GM19238 (cell line): ENCODE results near the gene SKA2.
"Not testable (repeated sequence)": the region's sequence is repeated elsewhere in the genome, so short reads cannot be mapped to it uniquely, and the experiment has no call there.

Experiments used
- DNase-seq: peaks from one replicate; pipeline ENCODE4 v3.0.0; 2011; ENCODE audit warnings: low spot score; ENCODE audit not compliant: insufficient read length

SKA2 gene

DNA sequence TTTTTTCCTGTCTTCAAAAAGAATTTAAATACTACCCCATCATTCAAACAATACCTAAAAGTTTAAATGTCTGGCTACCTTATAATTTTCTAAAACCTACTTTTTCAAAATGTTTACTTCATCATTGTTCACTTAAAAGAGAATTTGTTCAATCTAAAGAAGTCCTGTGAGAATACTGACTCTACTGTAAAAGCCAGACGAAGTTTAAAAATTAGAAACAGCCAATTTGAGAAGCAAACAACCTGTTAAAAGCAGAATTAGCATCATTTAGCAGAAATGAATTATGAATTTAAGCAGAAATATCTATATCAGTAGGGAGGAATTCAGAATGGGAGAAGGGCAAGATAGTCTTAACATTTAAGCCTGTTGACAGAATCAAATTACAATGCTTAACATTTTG, 2.1 kb downstream of the SKA2 start:
- DNase-seq, result no peak

DNA sequence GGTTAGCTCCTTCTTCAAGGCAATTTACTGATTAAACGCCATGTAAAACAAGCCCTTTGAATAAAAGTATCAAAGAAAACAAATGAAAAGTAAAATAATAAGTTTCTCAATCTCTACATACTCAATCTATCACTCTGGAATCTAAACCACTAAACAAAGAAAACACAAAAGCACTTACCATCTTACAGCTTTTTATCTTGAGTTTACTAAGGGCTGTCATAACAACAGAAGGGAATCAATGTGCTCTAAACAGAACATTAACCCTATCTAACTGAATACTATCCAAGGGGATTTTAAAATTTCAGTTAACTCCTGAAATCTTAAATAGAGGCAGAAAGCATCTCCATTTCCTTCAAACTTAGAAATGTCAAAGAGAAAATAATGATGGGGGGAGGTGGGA, 3.4 kb downstream of the SKA2 start:
- DNase-seq, result no peak

DNA sequence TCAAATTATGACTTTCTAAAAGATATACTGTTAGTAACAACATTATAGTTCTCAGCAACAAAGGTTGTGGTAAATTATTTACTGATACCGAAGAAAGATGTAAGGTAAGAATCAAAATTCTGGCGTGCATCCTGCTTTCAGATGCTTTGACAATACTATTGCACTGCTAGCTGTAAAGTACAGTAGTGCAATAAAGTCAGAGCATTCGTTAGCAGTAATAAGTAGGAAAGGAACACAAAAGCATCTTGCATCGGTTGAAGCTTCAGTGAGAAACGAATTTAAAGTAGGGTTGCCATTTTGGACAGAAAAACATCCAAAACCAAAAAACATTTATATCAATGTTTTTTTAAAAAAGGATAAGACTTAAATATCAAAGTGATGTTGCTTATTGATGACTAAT, 4.0 kb downstream of the SKA2 start:
- no peak for DNase-seq

DNA sequence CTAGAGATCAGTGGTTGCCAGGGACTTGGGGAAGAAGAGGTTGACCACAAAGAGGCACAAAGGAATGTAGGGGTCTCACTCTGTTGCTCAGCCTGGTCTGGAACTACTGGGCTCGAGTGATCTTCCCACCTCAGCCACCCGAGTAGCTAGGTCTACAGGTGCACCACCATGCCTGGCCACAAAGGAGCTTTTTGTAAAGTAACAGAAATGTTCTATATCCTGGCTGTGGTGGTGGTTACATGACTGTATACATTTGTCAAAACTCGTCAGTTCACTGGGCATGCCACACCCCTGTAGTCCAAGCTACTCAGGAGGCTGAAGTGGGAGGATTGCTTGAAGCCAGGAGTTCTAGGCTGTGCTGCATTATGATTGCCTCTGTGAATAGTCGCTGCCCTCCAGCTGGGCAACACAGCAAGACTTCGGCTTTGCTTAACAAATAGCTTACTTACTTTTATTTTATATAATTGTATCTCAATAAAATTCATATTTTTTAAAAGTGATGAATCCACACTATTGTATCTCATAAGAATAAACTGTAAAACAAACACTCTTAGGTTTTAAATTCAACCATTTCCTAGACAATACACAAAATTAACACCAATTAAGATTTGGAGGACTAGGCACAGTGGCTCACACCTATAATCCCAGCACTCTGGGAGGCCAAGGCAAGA, 5.0 kb downstream of the SKA2 start:
- DNase-seq, result no peak

DNA sequence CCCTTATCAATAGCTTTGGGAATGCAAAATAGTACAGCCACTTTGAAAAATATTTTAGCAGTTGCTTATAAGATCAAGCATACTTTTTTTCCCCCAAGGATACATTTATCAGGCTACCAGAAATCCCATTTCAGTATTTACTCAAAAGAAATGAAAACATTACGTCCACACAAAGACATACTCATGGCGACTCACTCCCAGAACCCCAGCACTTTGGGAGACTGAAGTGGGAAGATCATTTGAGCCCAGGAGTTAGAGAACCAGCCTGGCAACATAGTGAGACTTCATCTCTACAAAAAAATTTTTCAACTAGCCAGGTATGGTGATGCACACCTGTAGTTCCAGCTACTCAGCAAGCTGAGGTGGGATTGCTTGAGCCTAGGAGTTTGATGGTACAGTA, 5.9 kb downstream of the SKA2 start:
- DNase-seq, result no peak

DNA sequence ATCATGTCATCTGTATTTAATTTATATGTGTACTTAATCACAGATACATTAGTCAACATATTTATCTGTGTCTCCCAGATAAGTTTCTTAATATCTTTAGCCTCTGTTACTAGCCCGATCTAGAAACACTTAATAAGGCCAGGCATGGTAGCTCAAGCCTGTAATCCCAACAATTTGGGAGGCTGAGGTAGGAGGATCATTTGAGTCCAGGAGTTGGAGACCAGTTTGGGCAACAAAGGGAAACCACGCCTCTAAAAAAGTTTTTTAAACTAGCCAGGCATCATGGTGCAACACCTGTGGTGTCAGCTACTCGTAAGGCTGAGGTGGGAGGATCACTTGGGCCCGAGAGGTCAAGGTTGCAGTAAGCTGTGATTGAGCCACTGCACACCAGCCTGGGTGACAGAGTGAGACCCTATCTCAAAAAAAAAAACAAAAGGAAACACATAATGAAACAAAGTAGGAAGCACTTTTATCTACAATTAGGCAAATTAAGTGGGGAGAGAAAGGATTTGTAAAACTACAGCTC, 9.4 kb downstream of the SKA2 start:
- DNase-seq, result no peak

DNA sequence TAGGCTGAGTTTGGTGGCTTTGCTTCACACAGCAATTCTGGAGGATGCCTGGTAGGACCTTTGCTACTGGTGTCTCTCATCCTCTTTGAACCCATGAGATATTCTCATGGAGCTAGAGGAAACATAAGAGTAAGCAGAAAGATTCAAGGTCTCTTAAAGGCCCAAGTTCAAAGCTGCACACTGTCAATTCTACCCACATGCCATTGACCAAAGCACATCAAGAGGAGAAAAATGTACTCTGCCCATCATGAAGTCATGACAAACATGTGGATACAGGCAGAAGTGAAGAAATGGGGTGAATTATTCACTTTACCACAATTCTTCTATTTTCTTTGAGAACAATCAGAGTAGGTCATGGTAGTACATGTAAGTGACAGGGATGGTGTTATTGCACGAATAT, 13.1 kb downstream of the SKA2 start:
- DNase-seq, result no peak

DNA sequence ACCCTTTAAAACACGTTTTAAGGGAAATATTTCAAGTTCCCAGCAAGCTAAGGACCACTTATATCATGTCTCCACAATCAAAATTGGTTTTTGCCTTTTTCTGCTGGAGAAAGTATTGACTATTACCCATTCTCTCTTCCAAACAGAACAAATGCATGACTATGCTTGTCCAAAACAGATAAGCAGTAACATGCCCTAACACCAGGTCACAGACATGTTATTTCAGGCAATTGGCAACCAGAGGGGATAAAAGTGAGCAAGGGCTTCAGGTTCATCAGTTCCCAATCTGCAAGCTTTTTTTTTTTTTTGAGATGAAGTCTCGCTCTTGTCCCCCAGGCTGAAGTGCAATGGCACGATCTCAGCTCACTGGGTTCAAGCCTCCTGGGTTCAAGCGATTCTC, 15.0 kb downstream of the SKA2 start:
- DNase-seq, result no peak

DNA sequence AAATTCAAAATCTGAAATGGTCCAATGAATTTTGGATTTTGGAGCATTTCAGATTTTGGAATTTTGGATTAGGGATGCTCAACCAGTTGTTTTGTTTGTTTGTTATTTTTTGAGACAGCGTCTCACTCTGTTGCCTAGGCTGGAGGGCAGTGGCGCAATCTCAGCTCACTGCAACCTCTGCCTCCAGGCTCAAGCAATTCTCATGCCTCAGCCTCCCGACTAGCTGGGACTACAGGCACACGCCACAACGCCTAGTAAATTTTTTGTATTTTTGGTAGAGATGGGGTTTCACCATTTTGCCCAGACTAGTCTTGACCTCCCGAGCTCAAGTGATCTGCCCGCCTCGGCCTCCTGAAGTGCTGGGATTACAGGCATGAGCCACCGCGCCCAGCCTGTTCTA, 16.6 kb downstream of the SKA2 start:
- not testable (repeated sequence) for DNase-seq

DNA sequence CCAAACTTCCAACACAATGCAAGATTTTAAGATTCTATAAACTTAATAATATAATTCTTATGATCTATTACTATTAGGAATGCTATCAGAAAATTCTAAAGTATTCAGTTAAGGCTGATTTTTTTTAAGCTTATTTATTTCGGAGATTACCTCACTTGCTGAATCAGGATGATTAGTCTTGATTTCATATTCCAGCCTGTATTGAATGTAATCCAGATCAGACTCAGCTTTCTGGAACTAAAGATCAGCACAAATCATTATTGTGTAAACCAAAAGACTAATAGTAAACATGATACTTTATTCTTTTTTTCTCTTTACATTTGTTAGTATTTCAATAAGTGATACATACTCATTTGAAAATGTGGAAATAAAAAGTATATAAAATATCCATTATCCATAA, 23.9 kb downstream of the SKA2 start:
- DNase-seq, result no peak

DNA sequence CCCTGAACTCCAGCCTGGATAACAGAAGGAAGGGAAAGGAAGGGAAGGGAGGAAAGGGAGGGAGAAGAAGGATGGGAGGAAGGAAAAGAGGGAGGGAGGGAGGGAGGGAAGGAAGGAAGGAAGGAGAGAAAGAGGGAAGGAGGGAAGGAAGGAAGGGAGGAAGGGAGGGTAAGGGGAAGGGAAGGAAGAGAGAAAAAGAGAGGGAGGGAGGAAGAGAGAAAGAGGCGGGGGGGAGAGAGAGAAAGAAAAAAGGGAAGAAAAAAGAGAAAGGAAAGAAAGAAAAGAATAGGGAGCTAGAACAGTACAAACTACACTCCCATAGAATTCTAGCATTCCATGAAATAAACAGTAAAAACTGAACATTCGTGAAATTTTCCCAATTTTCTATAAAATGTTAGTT, 25.2 kb downstream of the SKA2 start:
- DNase-seq, result no peak

DNA sequence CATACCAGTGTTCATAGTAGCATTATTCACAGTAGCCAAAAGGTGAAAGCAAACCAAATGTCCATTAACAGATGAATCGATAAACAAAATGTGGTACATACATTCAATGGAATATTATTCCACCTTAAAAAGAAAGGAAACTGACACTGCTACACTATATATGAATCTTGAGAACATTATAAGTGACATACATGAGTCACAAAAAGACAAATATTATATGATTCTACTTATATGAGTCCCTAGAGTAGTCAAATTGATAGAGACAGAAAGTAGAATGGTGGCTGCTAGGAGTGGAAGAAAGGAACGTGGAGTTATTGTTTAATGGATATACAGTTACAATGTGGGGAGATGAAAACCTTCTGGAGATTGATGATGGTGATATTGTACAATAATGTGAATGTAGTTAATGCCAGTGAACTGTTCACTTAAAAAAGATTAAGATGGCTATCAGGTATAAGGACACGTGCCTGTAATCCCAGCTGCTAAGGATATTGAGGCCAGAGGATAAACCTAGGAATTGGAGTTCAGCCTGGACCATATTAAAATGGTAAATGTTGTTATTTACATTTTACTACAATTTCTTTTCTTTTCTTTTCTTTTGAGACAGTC, 28.1 kb downstream of the SKA2 start:
- DNase-seq, result no peak

DNA sequence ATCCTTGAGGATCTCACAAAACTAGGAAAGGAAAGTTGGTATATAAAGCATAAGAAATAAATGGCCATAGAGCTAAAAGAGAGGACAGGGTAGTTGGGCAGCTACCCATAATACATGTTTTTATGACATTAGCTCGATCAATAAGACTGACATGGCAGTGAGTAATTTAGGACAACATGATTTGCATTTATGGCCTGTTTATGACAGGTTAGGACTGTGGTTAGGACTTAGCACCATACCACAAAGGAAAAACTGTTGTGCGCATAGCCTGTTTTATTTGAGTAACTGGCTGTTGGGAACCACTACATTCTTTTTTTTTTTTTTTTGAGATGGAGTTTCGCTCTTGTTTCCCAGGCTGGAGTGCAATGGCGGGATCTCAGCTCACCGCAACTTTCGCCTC, 30.3 kb downstream of the SKA2 start:
- DNase-seq, result no peak

DNA sequence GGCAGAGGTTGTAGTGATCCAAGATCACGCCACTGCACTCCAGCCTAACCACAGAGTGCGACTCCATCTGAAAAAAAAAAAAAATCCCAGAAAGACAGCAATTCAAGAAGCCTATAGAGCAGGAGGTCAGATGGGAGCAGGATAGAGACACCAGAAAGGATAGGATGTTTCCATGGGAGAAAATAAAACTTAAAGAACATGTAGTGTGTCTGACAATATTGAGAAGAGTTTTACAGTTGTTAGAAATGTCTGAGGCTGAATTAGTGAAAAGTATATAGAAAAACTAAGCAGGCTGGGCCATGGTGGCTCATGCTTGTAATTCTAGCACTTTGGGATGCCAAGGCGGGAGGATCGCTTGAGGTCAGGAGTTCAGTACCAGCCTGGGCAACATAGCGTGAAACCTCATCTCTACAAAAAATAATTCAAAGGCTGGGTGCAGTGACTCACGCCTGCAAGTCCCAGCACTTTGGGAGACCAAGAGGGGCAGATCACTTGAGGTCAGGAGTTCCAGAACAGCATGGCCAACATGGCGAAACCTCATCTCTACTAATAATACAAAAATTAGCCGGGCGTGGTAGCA, 33.0 kb downstream of the SKA2 start:
- DNase-seq, result no peak

DNA sequence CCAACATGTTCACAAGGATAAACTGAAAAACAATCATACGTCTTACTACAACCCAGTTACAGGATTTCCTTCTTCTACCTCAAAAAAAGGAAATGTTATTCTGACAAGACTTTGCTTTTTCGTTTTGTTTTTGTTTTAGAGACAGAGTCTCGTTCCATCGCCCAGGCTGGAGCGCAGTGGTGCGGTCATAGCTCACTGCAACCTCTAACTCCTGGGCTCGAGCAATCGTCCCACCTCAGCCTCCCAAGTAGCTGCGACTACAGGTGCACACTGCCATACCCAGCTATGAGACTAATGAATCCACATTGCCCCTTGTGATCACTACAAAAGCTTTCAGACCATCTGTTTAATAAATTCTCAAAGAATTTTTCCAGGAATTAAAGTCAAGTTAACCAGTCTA, 39.5 kb downstream of the SKA2 start:
- no peak for DNase-seq

DNA sequence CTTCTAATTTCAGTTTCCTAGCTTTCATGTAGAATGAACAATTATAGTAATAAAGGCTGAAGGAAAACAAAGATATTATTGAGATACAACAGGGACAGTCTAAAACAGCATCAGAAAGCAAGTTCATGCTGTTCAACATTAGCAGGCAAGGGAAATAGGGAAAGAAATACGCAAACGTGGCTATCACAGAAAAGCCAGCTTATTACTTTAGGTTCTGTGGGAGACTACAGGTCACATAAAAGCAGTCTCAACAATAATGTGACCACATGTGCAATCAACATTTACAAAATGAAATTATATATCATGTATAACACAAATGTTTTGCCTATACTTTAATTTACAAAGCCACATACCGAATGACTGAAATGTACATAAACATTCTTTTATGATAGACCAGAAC, 43.4 kb downstream of the SKA2 start:
- no peak for DNase-seq

DNA sequence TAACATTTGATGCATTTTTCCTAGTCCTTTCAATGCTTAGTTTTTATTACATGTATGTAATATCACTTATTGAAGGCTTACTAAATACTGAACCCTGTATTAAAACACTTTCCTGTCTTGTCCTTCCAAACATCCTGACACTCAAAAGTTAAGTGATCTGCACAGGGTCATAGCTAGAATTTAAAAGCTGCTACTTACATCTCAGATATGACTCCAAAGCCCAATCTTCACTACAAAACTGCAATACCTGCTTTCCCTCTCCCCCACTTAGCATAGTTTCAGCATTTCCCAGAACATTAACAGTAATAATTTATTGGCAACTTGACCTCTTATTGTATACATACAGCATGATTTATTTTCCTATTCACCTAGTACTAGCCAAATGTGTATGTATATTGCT, 44.0 kb downstream of the SKA2 start:
- DNase-seq, result no peak

DNA sequence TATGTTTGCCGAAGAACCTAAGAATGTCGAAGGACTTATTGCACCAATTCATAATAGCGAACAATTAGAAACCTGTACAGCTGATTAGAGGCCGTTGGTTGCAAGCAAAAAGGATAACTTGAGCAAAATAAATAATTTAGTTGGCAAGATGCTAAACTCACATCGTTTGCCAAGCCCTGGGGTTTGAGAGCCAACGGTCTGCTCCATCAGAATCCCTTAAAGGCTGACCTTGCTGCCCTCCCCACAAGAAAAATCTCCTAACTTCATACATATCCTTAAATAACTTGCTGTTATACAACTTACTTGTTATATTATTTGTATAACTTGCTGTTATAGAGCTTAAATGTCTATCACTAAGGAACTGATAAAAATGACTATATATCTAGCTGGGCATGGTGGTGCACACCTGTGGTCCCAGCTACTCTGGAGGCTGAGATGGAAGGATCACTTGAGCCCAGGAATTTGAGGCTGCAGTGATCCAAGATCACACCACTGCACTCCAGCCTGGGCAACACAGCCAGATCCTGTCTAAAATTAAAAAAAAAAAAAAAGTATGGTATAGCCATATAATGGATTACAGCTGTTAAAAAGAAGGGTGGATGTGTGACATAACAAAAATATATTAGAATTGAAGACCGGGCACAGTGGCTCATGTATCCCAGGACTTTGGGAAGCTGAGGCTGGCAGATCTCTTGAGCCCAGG, 46.4 kb downstream of the SKA2 start:
- DNase-seq, result no peak

DNA sequence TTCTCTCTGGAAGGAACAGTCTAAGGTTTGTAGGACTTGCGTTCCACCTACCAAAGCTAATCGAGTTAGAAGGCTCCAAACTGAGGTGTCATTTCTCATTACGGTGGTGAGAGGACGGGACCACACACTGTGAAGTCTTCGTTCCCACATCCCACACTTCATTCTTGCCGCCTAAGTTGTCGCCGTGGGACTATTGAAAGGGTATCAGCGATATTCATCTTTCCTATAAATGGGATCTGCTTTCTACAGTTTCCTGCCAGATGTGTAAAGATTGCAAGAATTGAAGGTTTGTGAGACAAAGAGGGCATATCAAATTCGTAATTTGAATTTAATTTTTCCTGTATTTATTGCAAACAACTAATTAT, 47.7 kb downstream of the SKA2 start:
- no peak for DNase-seq

DNA sequence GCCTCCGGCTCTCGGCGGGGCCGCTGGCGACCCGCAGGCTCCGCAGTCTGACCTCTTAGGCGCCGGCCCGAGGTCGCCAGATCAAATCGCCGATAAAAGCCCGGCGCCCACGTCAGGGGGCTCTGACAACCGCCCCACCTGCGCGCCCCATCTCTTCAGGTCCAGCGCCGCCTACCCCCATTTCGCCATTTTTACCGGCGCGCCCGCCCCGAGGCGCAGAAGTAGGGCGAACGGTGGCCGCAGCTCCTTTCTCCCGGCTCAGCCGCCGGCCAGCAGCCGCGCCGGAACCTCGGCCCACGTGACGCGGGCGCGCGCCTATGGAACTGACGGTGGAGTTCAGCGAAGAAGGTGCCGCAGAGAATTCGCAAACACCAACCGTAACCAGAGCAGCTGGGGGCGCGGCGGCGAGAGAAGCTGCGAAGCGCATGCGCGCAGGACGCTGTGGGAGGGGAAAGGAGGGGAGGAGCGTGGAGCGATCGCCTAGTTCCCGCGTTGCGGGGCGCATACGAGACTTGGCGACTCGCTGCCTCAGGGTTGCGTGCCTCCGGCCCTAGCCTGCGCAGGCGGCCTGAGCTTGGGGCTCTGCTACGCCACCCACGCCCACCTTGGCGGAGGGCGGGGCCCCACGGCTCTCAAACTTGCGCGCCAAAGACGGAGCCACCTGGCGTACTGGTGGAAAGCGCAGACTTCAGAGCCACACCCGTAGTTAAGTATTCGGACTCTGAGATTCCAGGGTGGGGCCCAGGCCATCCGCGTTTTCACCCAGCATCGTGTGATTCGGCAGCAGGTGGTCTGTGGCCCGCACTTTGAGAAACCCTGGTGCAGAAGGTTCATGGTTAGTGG, 48.3 kb downstream of the SKA2 start, which contains the start of gene TRIM37:
Gene TRIM37 (minus strand): TSS at position 418 of the 843 bp plus-strand sequence. CDS start 419 bp downstream, outside the sequence.
- peak; percentile 95 for DNase-seq

DNA sequence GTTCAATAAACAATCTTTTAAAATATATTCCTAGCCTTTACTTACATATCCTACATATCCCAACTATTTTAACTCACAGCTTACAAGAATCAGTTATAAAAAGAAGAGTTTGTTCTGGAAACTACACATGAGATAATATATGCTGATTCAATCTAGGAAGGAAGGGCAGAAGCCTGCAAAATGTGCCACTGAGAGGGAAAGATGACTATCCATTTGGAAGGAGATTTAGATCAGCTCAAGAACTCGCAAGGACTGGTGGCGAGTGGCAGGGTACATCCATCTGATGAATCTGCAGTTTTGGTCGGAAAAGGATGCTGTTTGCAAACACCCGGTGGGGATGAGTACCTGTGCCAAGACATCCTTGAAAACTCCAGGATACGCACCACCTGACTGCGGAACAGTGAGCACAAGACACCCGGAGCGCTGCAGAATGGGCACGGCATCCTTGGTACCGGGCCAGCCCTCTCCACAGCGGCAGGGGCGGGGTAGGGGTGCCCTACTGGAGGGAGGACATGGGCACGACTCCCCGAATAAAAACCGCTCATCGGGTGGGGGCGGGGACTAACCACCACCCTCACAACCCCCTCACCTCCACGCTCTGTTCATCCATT, 49.0 kb downstream of the SKA2 start:
- DNase-seq, result no peak
